Mucosa of descending colon (tissue), 3 donors: Measurements from ENCODE around the gene SOBP. TPM values are rescaled to one million over a fixed set of nuclear protein-coding genes. Genes with fewer than 3 reads are reported as not detected.

ENCODE experiments used
- ATAC-seq: fragments of 200-7000 bp; cut with Tn5 transposase; one replicate; pipeline ENCODE4 v1.9.1; 2020; ENCODE audit warnings: mild to moderate bottlenecking, moderate library complexity
- DNase-seq, 3 donors: peaks; one replicate each; pipeline ENCODE4 v3.0.0-alpha.2; 2020
- H3K36me3 ChIP-seq: fragments of 200-600 bp; one replicate; pipeline ENCODE4 v1.8.0; 2021; ENCODE audit warnings: low read depth, mild to moderate bottlenecking
- H3K4me1 ChIP-seq: fragments of 200-600 bp; one replicate; pipeline ENCODE4 v1.8.0; 2021; ENCODE audit warnings: low read depth, mild to moderate bottlenecking
- H3K4me3 ChIP-seq: fragments of 200-600 bp; one replicate; pipeline ENCODE4 v1.8.0; 2021; ENCODE audit warnings: mild to moderate bottlenecking
- H3K9me3 ChIP-seq: fragments of 200-600 bp; one replicate; pipeline ENCODE4 v1.8.0; 2021; ENCODE audit warnings: mild to moderate bottlenecking
- CTCF ChIP-seq: fragments of 200-600 bp; IDR thresholded peaks from one replicate; pipeline ENCODE4 v1.8.0; 2022; ENCODE audit warnings: antibody characterized with exemption, mild to moderate bottlenecking
- intact Hi-C, 2 donors: fragments of 100-400 bp; cut with DNase I in 1 of 2; cut with micrococcal nuclease in 1 of 2; formaldehyde crosslinking; loops; one replicate each; pipeline versions ENCODE4 v1.11.0 to v1.11.1; 2022; cut with DNase I, micrococcal nuclease
- total RNA-seq, 3 donors: library from RNA; stranded (reverse); fragmentation: NEBNext Ultra II Directional in 2 of 3; extraction: Animal tissue kit (Norgen Biotek cat#: 25700) in 2 of 3; gene quantifications; one replicate each; pipeline versions ENCODE4 v1.2.1 to v1.2.4, GENCODE V29; 2021 to 2023
- donor health status: DM: no; HTN: no; CAD: no; lungs with moderate emphysema.
- donor health status: DM: no; HTN: no; CAD: no.
- donor health status: DM: no; HTN: yes; CAD: no.

The SOBP gene
- total RNA-seq, 3 donors from 2014 or later, result 1.2 to 31.5 (median 2.5) TPM

GRCh38 chr6:107543088-107543487 is 53.2 kb downstream of the SOBP start:
- Histone ChIP-seq H3K9me3 (no peaks in the 10 kb centered on the region), H3K4me3 (no peak overlapping the region), H3K36me3 (no peaks in the 10 kb centered on the region), H3K4me1 (no peaks in the 10 kb centered on the region)
- no peak for TF ChIP-seq CTCF
- intact Hi-C loops, result no loop called here
- ATAC-seq (no peak), DNase-seq (no peak)

- Histone ChIP-seq H3K4me1 (no peaks in the 10 kb centered on the region), H3K36me3 (no peaks in the 10 kb centered on the region), H3K4me3 (no peak overlapping the region), H3K9me3 (no peaks in the 10 kb centered on the region)
- intact Hi-C loops, result no loop called here
- TF ChIP-seq CTCF, result no peak
- DNase-seq, result no peak
- no peak for ATAC-seq
Observed at GRCh38 chr6:107543567-107543966, 53.6 kb downstream of the SOBP start.

GRCh38 chr6:107545763-107546162 is 55.8 kb downstream of the SOBP start:
- Histone ChIP-seq H3K4me1 (no peaks in the 10 kb centered on the region), H3K36me3 (no peaks in the 10 kb centered on the region), H3K9me3 (no peaks in the 10 kb centered on the region), H3K4me3 (no peak overlapping the region)
- TF ChIP-seq CTCF, result no peak
- ATAC-seq (no peak), DNase-seq (no peak)
- intact Hi-C loops, result no loop called here

GRCh38 chr6:107546691-107547450 is 57.0 kb downstream of the SOBP start:
- Histone ChIP-seq H3K4me1 (no peaks in the 10 kb centered on the region), H3K36me3 (no peaks in the 10 kb centered on the region), H3K4me3 (no peak overlapping the region), H3K9me3 (no peaks in the 10 kb centered on the region)
- DNase-seq (no peak), ATAC-seq (no peak)
- intact Hi-C loops, result no loop called here
- no peak for TF ChIP-seq CTCF

- ATAC-seq (no peak), DNase-seq (no peak)
- no peak for TF ChIP-seq CTCF
- intact Hi-C loops, result no loop called here
- H3K4me3 ChIP-seq, result no peak overlapping the region
- no peaks in the 10 kb centered on the region for H3K36me3 ChIP-seq
- H3K9me3 ChIP-seq, result no peaks in the 10 kb centered on the region
- no peaks in the 10 kb centered on the region for H3K4me1 ChIP-seq
Observed at GRCh38 chr6:107547451-107547840, 57.5 kb downstream of the SOBP start.
